A549 (cell line): ENCODE results near the gene GAA. TPM values are rescaled to one million over a fixed set of nuclear protein-coding genes. Genes with fewer than 3 reads are reported as not detected.

ENCODE experiments used
- ATAC-seq, 2 experiments: fragments of 200-7000 bp in 1 of 2; fragments of >200 bp in 1 of 2; cut with Nextera tagmentation in 1 of 2; cut with Tn5 transposase in 1 of 2; 3 replicates each; pipeline versions ENCODE4 v1.8.0 to v1.9.1; 2018 to 2020; ENCODE audit warnings: mild to moderate bottlenecking in 1 of 2, moderate library complexity in 1 of 2
- CTCF ChIA-PET: fragments of 300-600 bp; sonication (Branson Sonifier 250); formaldehyde crosslinking; extraction: SDS; loops from one replicate; lab custom pipeline; 2021; ENCODE audit warnings: antibody characterized with exemption, inconsistent platforms; lab: Yijun Ruan, JAX
- POLR2A ChIA-PET: fragments of 350-600 bp; formaldehyde crosslinking; extraction: SDS; loops from one replicate; lab custom pipeline; 2021; ENCODE audit warnings: antibody characterized with exemption, inconsistent platforms; lab: Yijun Ruan, JAX
- DNase-seq, 2 experiments: peaks; one replicate each; pipeline versions ENCODE4 v3.0.0 to v3.0.0-alpha.2; 2011 to 2016; ENCODE audit warnings: low read depth in 1 of 2, low spot score in 1 of 2
- FAIRE-seq: peaks from 2 replicates; lab custom pipeline; 2011; peaks lifted over from hg19 to GRCh38; lab: Jason Lieb, UNC
- H3K27ac ChIP-seq, 2 experiments: fragments of >200 bp; sonication (Bioruptor Twin); formaldehyde crosslinking; 3 replicates each; pipeline ENCODE4 v1.5.1; 2016 to 2017
- H3K4me1 ChIP-seq: fragments of >200 bp; sonication (Bioruptor Twin); formaldehyde crosslinking; 3 replicates; pipeline ENCODE4 v1.6.1; 2016
- H3K4me2 ChIP-seq: fragments of >200 bp; sonication (Bioruptor Twin); formaldehyde crosslinking; 3 replicates; pipeline ENCODE4 v1.6.1; 2016
- H3K4me3 ChIP-seq: fragments of >200 bp; sonication (Bioruptor Twin); formaldehyde crosslinking; 3 replicates; pipeline ENCODE4 v1.5.1; 2016
- H3K9me3 ChIP-seq: fragments of >200 bp; sonication (Bioruptor Twin); formaldehyde crosslinking; 3 replicates; pipeline ENCODE4 v1.6.1; 2016
- BHLHE40 ChIP-seq: IDR thresholded peaks from 2 replicates; pipeline ENCODE4 v1.6.1; 2012; ENCODE audit warnings: low read depth, low read length, inconsistent platforms
- CBX8 ChIP-seq: fragments of 200-600 bp; sonication (generic); IDR thresholded peaks from 2 replicates; pipeline ENCODE4 v1.6.1; 2016
- CHD4 ChIP-seq: fragments of 200-600 bp; sonication (generic); IDR thresholded peaks from 2 replicates; pipeline ENCODE4 v1.6.1; 2016; ENCODE audit warnings: antibody characterized with exemption, mild to moderate bottlenecking, borderline replicate concordance
- EHF ChIP-seq: fragments of 250-450 bp; sonication (Bioruptor Pico); IDR thresholded peaks from 2 replicates; pipeline ENCODE4 v1.5.0; 2020; ENCODE audit warnings: mild to moderate bottlenecking
- EHMT2 ChIP-seq: fragments of 200-600 bp; sonication (generic); IDR thresholded peaks from 2 replicates; pipeline ENCODE4 v1.6.1; 2016; ENCODE audit warnings: antibody characterized with exemption, low read depth, mild to moderate bottlenecking, moderate library complexity
- EP300 ChIP-seq, 2 experiments: fragments of >200 bp; sonication (Bioruptor Twin); formaldehyde crosslinking; IDR thresholded peaks; 2 replicates in 1 of 2; 3 replicates in 1 of 2; pipeline ENCODE4 v1.6.1; 2016 to 2017
- ESRRA ChIP-seq: fragments of 150-350 bp; IDR thresholded peaks from 2 replicates; pipeline ENCODE4 v1.6.1; 2014; ENCODE audit warnings: mild to moderate bottlenecking, low read length, borderline replicate concordance
- FOSB ChIP-seq: fragments of 250-450 bp; sonication (Bioruptor Pico); IDR thresholded peaks from 2 replicates; pipeline ENCODE4 v1.5.0; 2020; ENCODE audit warnings: mild to moderate bottlenecking, moderate library complexity
- HDAC2 ChIP-seq: fragments of 200-600 bp; sonication (generic); IDR thresholded peaks from 2 replicates; pipeline ENCODE4 v1.6.1; 2016
- JUNB ChIP-seq: fragments of >200 bp; sonication (Bioruptor Twin); formaldehyde crosslinking; IDR thresholded peaks from 2 replicates; pipeline ENCODE4 v1.6.1; 2016
- KDM1A ChIP-seq: fragments of 200-600 bp; sonication (generic); IDR thresholded peaks from 2 replicates; pipeline ENCODE4 v1.6.1; 2016; ENCODE audit warnings: low read depth, mild to moderate bottlenecking
- MYC ChIP-seq: IDR thresholded peaks from 2 replicates; pipeline ENCODE4 v1.6.1; 2012; ENCODE audit warnings: mild to moderate bottlenecking, inconsistent platforms, low read length, improper control_type of control experiment, borderline replicate concordance
- NR3C1 ChIP-seq: fragments of >200 bp; sonication (Bioruptor Twin); formaldehyde crosslinking; IDR thresholded peaks from 3 replicates; pipeline ENCODE4 v1.6.1; 2017
- PHF8 ChIP-seq: fragments of 200-600 bp; sonication (generic); IDR thresholded peaks from 2 replicates; pipeline ENCODE4 v1.6.1; 2016; ENCODE audit warnings: low read depth, mild to moderate bottlenecking, antibody characterized with exemption, moderate library complexity, borderline replicate concordance
- POLR2AphosphoS2 ChIP-seq: conservative IDR thresholded peaks from 2 replicates; pipeline ENCODE4 v1.6.1; 2012; ENCODE audit warnings: low read length, improper control_type of control experiment, inconsistent platforms
- RAD21 ChIP-seq, 2 experiments: fragments of >200 bp in 1 of 2; sonication (Bioruptor Twin) in 1 of 2; formaldehyde crosslinking in 1 of 2; IDR thresholded peaks in 1 of 2; conservative IDR thresholded peaks in 1 of 2; 2 replicates in 1 of 2; 3 replicates in 1 of 2; pipeline ENCODE4 v1.6.1; 2012 to 2018; ENCODE audit warnings: inconsistent platforms in 1 of 2
- RARB ChIP-seq: fragments of 250-450 bp; sonication (Bioruptor Pico); IDR thresholded peaks from 2 replicates; pipeline ENCODE4 v1.8.0; 2021; ENCODE audit warnings: mild to moderate bottlenecking, moderate library complexity
- SMC3 ChIP-seq: fragments of >200 bp; sonication (Bioruptor Twin); formaldehyde crosslinking; IDR thresholded peaks from 3 replicates; pipeline ENCODE4 v1.6.1; 2018; ENCODE audit warnings: inconsistent platforms
- SREBF2 ChIP-seq: fragments of 450-650 bp; IDR thresholded peaks from 2 replicates; pipeline ENCODE4 v1.6.1; 2014; ENCODE audit warnings: mild to moderate bottlenecking, moderate library complexity
- TP53 ChIP-seq: fragments of 250-450 bp; sonication (Bioruptor Pico); IDR thresholded peaks from 2 replicates; pipeline ENCODE4 v1.5.0; 2021; ENCODE audit warnings: mild to moderate bottlenecking, moderate library complexity
- WGBS: methylation state at CpG from one replicate; pipeline ENCODE4 v1.1.6; 2017; ENCODE audit errors: missing lambda C conversion rate; 5-methylcytosine and 5-hydroxymethylcytosine counted together
- polyA plus RNA-seq, 4 experiments: library from polyadenylated mRNA; depleted of rRNA in 3 of 4; stranded (reverse); fragments of >200 nt; fragmentation: RNase III in 1 of 4; extraction: RNeasy Plus Mini Kit Qiagen cat#74134 plus additional on column Dnase treatment in 1 of 4; gene quantifications; 2 replicates in 3 of 4; 3 replicates in 1 of 4; pipeline ENCODE4 v1.2.3, GENCODE V29; 2011 to 2017
- TF ChIP-seq, protein P1 (sequence below): fragments of >200 bp; sonication (Bioruptor Twin); formaldehyde crosslinking; IDR thresholded peaks from 3 replicates; pipeline ENCODE4 v1.6.1; 2016
- TF ChIP-seq, protein P2 (sequence below): fragments of >200 bp; sonication (Bioruptor Twin); formaldehyde crosslinking; IDR thresholded peaks from 2 replicates; pipeline ENCODE4 v1.6.1; 2016
- TF ChIP-seq, protein P3 (sequence below): fragments of 150-350 bp; IDR thresholded peaks from 2 replicates; pipeline ENCODE4 v1.6.1; 2014; ENCODE audit warnings: low read depth, mild to moderate bottlenecking, low read length
- TF ChIP-seq, protein P4 (sequence below): IDR thresholded peaks from 2 replicates; pipeline ENCODE4 v1.6.1; 2012; ENCODE audit warnings: low read depth, borderline replicate concordance

Gene GAA
- polyA plus RNA-seq, 2 of the 4 experiments (the other 2 are of a cell fraction), result 5.7 to 47.4 TPM

DNA sequence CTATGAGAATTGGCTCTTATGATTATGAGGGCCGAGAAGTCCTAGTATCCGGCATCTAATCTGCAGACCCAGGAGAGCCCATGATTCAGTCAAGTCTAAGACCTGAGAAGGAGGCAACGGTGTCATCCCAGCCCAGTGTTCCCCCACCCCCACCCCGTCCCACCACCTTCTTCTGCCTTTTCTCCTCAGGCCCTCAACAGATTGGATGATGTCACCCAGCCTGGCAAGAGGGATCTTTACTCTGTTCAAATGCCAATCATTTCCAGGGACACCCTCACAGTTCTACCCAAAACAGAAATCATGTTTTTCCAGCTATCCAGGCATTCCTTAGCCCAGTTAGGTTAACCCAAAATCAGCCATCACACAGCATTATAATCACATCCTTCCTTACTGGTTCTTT lies 10.0 kb upstream of the GAA start:
- TF ChIP-seq POLR2AphosphoS2 (no peak), EP300 (IDR thresholded peaks at IDR 0.05) (no peak), RAD21 (conservative IDR thresholded peaks at IDR 0.05 in 1 of 2, IDR thresholded peaks at IDR 0.05 in 1 of 2) (no peak), EHF (CRISPR knock-in tag) (no peak), RARB (CRISPR knock-in tag) (no peak)
- TF ChIP-seq, protein P1, sequence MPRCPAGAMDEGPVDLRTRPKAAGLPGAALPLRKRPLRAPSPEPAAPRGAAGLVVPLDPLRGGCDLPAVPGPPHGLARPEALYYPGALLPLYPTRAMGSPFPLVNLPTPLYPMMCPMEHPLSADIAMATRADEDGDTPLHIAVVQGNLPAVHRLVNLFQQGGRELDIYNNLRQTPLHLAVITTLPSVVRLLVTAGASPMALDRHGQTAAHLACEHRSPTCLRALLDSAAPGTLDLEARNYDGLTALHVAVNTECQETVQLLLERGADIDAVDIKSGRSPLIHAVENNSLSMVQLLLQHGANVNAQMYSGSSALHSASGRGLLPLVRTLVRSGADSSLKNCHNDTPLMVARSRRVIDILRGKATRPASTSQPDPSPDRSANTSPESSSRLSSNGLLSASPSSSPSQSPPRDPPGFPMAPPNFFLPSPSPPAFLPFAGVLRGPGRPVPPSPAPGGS, result no peak
- TF ChIP-seq, all 56 proteins: peak for 0
- H3K9me3 ChIP-seq, result no peaks in the 10 kb centered on the region
- no peaks in the 10 kb centered on the region for H3K4me1 ChIP-seq
- POLR2A ChIA-PET, result interaction anchor here (0.6 kb wide), 1 partner anchor 205 kb away, joined by 3 read pairs; no protein-coding TSS in a partner anchor
- ATAC-seq, result no peak
- CTCF ChIA-PET, result interaction anchor here (0.6 to 15.4 kb wide), 7 partner anchors 8 to 161 kb away, joined by 3 to 176 read pairs (median 8); partner anchors contain the start of gene GAA
- 71% methylated on average over 4 of the region's 4 CpGs for WGBS
- H3K27ac ChIP-seq, result no peak overlapping the region
- H3K4me2 ChIP-seq, result no peak overlapping the region
- no peak for DNase-seq
- FAIRE-seq, result no peak
- H3K4me3 ChIP-seq, result no peak overlapping the region

DNA sequence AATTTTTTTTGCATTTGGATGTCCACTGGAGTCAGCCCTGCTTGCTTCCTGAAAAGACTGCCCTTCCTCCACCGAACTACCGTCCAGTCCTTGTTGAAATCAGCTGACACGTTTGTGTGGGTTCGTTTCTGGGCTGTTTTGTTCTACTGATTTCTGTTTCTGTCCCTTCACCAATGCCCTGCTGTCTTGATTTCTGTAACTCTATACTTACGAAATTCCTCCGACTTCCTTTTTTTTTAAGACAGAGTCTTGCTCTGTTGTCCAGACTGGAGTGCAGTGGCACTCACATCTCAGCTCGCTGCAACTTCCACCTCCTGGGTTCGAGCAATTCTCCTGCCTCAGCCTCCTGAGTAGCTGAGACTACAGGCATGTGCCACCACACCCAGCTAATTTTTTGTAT lies 8.4 kb upstream of the GAA start:
- Histone ChIP-seq H3K27ac (no peak overlapping the region), H3K9me3 (no peaks in the 10 kb centered on the region), H3K4me3 (no peak overlapping the region), H3K4me2 (no peak overlapping the region), H3K4me1 (no peaks in the 10 kb centered on the region)
- DNase-seq (no peak), FAIRE-seq (no peak), ATAC-seq (no peak)
- CTCF ChIA-PET, result interaction anchor here (1.0 to 15.4 kb wide), 6 partner anchors 8 to 159 kb away, joined by 3 to 176 read pairs (median 6); partner anchors contain the start of gene GAA
- TF ChIP-seq JUNB (no peak), TP53 (CRISPR knock-in tag) (no peak)
- POLR2A ChIA-PET, result no interaction called here
- 75% methylated on average over 8 of the region's 8 CpGs for WGBS

DNA sequence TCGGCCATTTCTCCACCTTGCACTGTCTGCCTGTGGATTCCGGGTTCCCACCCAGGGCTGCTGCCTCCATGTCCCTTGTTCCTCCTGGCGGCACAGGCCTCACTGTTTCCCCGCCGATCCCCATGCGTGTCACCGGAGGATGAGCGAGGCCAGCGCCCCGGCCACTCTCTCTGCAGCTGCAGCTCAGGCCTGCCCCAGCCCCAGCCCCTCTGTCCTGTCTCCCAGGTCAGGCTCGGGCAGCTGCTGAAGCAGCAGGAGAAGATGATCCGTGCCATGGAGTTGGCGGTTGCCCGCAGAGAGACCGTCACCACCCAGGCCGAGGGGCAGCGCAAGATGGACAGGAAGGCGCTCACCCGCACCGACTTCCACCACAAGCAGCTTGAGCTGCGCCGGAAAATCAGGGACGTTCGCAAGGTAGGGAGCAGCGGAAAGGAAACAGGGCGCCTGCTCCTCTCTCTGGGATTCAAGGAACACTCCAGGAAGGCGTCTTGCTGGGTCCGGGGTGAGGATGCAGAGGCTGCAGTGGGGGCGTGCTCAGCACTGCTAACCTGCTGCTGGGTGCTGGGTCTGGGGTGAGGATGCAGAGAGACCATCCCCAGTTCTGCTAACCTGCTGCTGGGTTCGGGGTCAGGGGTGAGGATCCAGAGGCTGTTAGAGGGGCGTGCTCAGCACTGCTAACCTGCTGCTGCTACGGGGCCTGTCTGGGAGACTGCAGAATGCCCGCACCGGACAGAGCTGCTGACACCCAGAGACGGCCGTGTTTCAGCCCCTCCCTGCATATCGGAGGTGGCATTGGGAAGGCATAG lies 6.1 kb upstream of the GAA start:
- H3K9me3 ChIP-seq, result no peaks in the 10 kb centered on the region
- FAIRE-seq (no peak), ATAC-seq (peak in 1 of 2 experiments; percentile 19; a peak in 3 of 6 replicates), DNase-seq (no peak)
- POLR2A ChIA-PET, result no interaction called here
- H3K4me1 ChIP-seq, result no peaks in the 10 kb centered on the region
- no peak overlapping the region for H3K4me2 ChIP-seq
- H3K4me3 ChIP-seq, result no peak overlapping the region
- TF ChIP-seq EHMT2 (no peak), PHF8 (no peak), MYC (no peak), FOSB (no peak), NR3C1 (no peak), SREBF2 (no peak), JUNB (no peak), KDM1A (no peak)
- TF ChIP-seq, all 56 proteins: peak for 0
- WGBS, result 78% methylated on average over 33 of the region's 37 CpGs
- H3K27ac ChIP-seq, result no peak overlapping the region
- CTCF ChIA-PET, result interaction anchor here (0.8 to 8.0 kb wide), 2 partner anchors 9 to 12 kb away, joined by 4 to 63 read pairs; no protein-coding TSS in a partner anchor

DNA sequence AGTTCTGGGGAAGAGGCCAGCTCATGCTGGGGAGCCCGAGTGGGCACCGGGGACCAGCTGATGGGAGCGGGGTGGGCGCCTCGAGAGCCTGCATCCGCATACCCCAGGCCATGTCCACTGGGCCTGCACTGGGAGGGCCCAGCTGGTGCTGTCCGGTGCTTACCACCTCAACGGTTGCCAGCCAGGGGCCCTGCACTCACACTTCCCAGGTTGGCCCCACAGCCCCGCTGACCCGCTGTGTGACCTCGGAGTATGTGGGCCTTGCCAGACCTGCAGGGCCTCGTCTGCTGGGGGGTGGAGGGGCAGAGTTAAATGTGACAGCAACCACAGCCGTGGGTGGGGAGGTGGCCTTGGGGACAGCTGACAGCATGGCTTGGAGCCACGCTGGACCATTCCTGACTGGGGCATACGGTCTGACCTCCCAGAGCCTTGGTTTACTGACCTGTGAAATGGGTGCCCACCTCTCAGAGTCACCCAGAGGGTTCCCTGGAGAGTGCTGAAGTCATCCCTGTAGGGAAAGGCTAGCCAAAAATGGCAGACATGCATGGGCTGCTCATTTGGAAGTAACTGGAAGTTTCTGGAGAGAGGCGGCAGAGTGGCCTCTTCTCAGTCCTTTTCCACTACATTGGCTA lies 5.4 kb upstream of the GAA start:
- WGBS, result 77% methylated on average over 15 of the region's 16 CpGs
- no peak for FAIRE-seq

More for the DNA sequence above, 5.4 kb upstream of the GAA start:
- ChIA-PET POLR2A (no interaction called here), CTCF (interaction anchor here (0.8 to 8.0 kb wide), 2 partner anchors 10 to 13 kb away, joined by 4 to 63 read pairs; no protein-coding TSS in a partner anchor)
- peak in 1 of 2 experiments; percentile 18; a peak in 3 of 6 replicates for ATAC-seq
- no peak for DNase-seq
- TF ChIP-seq, protein P2, sequence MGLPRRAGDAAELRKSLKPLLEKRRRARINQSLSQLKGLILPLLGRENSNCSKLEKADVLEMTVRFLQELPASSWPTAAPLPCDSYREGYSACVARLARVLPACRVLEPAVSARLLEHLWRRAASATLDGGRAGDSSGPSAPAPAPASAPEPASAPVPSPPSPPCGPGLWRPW, result no peak
- TF ChIP-seq EHF (CRISPR knock-in tag) (no peak), SMC3 (no peak), JUNB (no peak), BHLHE40 (no peak), CBX8 (no peak), CHD4 (no peak), FOSB (no peak), HDAC2 (no peak), ESRRA (no peak), MYC (no peak), RAD21 (conservative IDR thresholded peaks at IDR 0.05 in 1 of 2, IDR thresholded peaks at IDR 0.05 in 1 of 2) (no peak)
- TF ChIP-seq, protein P3, sequence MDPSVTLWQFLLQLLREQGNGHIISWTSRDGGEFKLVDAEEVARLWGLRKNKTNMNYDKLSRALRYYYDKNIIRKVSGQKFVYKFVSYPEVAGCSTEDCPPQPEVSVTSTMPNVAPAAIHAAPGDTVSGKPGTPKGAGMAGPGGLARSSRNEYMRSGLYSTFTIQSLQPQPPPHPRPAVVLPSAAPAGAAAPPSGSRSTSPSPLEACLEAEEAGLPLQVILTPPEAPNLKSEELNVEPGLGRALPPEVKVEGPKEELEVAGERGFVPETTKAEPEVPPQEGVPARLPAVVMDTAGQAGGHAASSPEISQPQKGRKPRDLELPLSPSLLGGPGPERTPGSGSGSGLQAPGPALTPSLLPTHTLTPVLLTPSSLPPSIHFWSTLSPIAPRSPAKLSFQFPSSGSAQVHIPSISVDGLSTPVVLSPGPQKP, result no peak
- TF ChIP-seq, protein P4, sequence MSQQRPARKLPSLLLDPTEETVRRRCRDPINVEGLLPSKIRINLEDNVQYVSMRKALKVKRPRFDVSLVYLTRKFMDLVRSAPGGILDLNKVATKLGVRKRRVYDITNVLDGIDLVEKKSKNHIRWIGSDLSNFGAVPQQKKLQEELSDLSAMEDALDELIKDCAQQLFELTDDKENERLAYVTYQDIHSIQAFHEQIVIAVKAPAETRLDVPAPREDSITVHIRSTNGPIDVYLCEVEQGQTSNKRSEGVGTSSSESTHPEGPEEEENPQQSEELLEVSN, result no peak
- Histone ChIP-seq H3K4me1 (peaks cover 5% of the 10 kb centered on the region; the same call in 2 of the 3 replicates), H3K27ac (no peak overlapping the region), H3K4me3 (no peak overlapping the region), H3K4me2 (no peak overlapping the region), H3K9me3 (no peaks in the 10 kb centered on the region)
